Right lung (tissue), 5 donors: ENCODE measurements around the gene HHAT. TPM values are rescaled to one million over a fixed set of nuclear protein-coding genes. Genes with fewer than 3 reads are reported as not detected.

Experiments used
- DNase-seq, 2 donors: peaks; one replicate each; pipeline ENCODE4 v3.0.0-alpha.2; 2013
- polyA plus RNA-seq, 5 donors: library from polyadenylated mRNA; unstranded; fragments of 120-200 nt; gene quantifications; one replicate each; pipeline versions ENCODE4 v1.2.1 to v1.2.3, GENCODE V29; 2013; ENCODE audit warnings: inconsistent platforms in 1 of 5, low replicate concordance in 1 of 5; ENCODE audit not compliant: insufficient read length in 5 of 5, insufficient read depth in 1 of 5

The HHAT gene
- polyA plus RNA-seq, 5 donors: 9.3 to 12.0 (median 11.2) TPM

DNA sequence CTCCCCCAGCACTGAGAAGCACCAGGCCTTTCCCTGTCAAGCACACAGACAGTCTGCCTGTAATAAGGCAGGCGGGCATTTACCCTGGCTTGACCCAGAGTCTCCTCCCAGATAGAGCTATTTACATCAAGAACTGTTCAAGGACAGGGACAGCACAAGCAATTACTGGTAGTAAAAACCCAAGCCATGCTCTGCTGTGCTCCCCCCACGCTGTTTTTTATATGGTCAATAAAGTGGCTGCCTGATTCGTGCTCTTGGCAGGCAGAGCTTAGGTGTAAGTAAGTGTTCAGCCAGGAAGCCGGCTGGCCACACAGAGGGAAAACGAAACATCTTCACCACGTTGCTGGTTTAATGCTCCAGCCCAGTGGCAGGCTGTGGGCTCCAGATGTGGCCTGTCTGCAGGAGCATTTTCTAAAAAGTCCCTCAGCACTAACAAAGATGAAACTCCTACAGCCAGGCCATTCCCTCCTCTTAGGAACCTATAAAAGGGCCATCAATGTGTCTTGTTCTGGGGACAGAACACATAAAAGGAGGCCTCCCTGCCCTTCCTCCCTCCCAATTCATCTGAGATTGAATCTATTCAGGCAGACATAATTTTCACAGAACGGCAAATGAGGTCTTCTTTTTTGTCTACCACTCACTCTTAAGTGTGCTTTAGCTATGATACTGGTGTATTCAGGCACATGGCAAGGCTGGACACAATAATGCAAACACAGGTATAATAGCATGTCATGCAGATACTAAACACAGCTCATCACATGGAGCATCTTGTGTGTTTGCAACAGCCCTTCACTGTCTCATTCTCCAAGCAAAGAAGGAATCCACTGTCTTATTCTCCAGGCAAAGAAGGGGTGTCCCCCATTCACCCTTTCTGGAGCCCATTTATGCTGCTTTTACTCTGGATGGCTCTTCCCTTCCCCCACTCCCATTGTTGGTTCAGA, 378.9 kb downstream of the HHAT start:
- no peak for DNase-seq

GRCh38 chr1:210709701-210710100, 381.0 kb downstream of the HHAT start:
- no peak for DNase-seq

DNA sequence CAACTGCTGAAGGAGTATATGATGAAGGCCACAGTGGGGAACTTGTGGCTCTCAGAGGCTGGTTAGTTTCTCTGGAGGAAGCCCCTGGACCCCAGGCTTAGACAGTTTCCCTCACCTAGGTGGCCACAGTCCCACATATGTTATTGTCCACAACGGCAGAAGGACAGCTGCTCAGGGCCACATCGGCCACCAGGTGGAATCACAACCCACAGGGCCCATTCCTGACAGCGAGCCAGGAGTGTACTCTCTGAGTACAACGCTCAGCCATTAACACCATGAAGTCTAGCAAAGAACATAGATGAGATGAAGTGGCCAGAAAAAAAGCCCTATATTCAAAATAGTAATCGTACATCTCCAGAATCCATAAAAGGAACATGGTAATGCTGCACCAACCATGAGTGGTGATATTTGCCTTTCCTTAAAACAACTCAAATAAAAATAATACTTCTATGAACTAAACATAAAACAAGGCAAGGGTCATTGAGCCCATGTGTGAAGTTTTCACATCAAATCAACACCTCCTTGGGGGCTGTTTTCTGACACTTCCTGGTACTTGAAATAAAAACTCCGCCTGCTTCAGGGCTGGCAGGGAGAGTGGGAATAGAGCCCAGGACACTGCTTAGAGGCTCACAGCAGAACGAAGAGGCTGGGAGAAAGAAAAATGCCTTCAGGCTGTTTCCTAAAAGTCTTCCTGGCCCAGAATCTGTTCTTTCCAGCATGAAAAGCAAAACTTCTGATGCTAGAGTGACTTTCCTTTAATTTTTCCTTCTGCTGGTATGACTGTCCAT, 383.3 kb downstream of the HHAT start:
- no peak for DNase-seq

GRCh38 chr1:210715072-210715471, 386.4 kb downstream of the HHAT start:
- no peak for DNase-seq

- DNase-seq: no peak
These were observed 393.8 kb downstream of the HHAT start for GRCh38 chr1:210722410-210723081.

DNA sequence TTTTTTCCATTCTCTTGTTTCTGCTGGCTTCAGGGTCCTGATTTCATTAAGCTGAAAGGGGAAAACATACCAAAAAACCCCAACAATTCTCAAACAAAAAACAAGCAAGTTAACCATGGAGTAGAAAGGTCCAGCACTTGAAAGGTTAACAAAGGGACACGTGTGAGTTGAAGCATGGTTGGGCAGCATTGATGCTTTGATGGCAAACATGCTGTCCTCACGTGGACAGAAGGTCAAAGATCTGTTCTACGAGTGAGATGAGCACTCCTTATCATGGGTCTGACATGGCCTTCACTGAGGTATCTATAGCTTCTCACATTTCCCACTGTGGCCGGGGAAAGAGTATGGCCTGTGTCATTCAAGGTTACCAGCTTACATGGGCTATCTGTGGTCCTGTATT, 394.9 kb downstream of the HHAT start:
- DNase-seq: no peak

GRCh38 chr1:210724768-210725167, 396.1 kb downstream of the HHAT start:
- no peak for DNase-seq

Other genes with a start within 250 kb of the HHAT start
- 1 to 10 TPM; 3.8 to 5.0 (median 4.2) TPM for gene SERTAD4, start 96.1 kb upstream of the HHAT start, polyA plus RNA-seq